AG09319 (cell line): Measurements from ENCODE around the gene STARD8.

Experiments
- DNase-seq: peaks from one replicate; pipeline ENCODE4 v3.0.0-alpha.2; 2010; ENCODE audit warnings: low read depth; ENCODE audit errors: extremely low read depth
- TF ChIP-seq, protein P1 (sequence below): IDR thresholded peaks from 2 replicates; pipeline ENCODE4 v1.5.1; 2011; ENCODE audit warnings: low read depth, mild to moderate bottlenecking, inconsistent platforms, low read length, moderate library complexity

Gene STARD8

DNA sequence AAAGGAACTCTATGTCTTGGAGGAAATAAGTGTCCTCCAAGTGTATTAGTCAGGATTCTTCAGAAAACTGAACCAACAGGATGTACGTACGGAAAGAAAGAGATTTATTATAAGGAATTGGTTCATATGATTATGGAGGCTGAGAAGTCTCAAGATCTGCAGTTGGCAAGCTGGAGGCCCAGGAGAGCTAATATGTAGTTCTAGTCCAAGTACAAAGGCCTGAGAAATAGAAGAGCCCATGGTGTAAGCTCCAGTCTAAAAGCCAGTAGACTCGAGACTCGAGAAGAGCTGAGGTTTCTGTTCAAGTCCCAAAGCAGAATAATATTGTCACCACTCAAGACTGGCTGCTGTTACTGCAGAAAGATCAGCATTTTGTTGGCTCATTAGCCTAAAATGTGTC is 116.0 kb downstream of the STARD8 start:
- TF ChIP-seq, protein P1, sequence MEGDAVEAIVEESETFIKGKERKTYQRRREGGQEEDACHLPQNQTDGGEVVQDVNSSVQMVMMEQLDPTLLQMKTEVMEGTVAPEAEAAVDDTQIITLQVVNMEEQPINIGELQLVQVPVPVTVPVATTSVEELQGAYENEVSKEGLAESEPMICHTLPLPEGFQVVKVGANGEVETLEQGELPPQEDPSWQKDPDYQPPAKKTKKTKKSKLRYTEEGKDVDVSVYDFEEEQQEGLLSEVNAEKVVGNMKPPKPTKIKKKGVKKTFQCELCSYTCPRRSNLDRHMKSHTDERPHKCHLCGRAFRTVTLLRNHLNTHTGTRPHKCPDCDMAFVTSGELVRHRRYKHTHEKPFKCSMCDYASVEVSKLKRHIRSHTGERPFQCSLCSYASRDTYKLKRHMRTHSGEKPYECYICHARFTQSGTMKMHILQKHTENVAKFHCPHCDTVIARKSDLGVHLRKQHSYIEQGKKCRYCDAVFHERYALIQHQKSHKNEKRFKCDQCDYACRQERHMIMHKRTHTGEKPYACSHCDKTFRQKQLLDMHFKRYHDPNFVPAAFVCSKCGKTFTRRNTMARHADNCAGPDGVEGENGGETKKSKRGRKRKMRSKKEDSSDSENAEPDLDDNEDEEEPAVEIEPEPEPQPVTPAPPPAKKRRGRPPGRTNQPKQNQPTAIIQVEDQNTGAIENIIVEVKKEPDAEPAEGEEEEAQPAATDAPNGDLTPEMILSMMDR, result no peak
- no peak for DNase-seq
